ENCODE results near the gene DNLZ. TPM values are rescaled to one million over a fixed set of nuclear protein-coding genes. Genes with fewer than 3 reads are reported as not detected.

The DNLZ gene
- total and polyA plus RNA-seq, 3 experiments from 2014 or later = 40.6 to 65.6 (median 43.0) TPM

DNA sequence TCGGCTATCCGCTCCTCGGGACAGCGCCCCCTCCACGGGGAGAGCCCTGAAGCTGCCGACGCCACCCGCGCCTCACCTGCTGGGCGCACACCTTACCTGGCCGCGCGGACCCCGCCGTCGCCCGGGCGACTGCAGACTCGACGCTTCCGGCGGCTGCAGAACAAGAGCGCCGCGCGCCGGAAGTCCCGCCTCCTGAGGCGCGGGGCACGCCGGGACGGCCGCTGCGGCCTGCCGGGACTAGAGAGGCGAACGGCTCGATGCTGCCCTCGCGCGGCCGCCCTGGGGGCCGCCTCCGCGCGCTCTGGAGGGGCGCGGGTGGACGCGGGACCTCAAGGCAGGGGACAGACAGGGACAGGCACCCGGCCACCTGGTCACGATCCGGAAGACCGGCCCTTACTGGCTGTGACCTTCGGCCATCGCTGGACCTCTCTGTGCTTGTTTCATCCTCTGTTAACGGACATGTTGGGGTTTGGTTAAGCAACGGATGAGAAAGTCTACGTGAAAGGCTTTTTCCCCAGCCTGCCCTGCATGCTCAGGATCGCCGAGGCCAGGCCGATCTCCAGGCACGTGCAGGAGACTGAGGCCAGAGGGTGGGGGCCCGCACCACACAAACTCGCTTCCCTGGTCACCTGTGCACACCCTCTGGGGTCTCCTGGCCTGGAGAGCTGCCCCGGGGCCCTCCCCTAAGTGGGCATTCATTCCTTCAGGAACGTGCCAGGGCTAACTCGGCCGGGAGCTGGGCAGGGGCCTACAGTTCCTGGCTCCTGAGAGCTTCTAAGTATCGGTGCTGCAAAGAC is 36.7 kb upstream of the DNLZ start, which contains the start of gene SNAPC4:
Gene SNAPC4, minus strand, starts transcription at position 133 of the 797 bp plus-strand sequence. CDS start 1,742 bp downstream, outside the sequence.
- CTCF ChIA-PET = interaction anchor here (0.7 to 1.8 kb wide), 6 partner anchors 9 to 64 kb away, joined by 3 to 13 read pairs (median 4); partner anchors contain the start of genes DNLZ, ENTR1 and PMPCA

GRCh38 chr9:136399176-136400037 is 35.9 kb upstream of the DNLZ start:
- H3K36me3 Mint-ChIP-seq = peaks cover 0 to 42% (median 2%) of the 10 kb centered on the region in 3 donors
- Histone ChIP-seq H3K27ac (ENCODE audit: low read depth, low read length) (peak overlapping the region; percentile 54), H3K4me1 (ENCODE audit: insufficient read depth, low read length) (peaks cover 39% of the 10 kb centered on the region), H3K9me3 (ENCODE audit: low read length) (no peaks in the 10 kb centered on the region), H3K27me3 (ENCODE audit: insufficient read depth, low read length, poor library complexity, severe bottlenecking) (no peaks in the 10 kb centered on the region), H3K36me3 (ENCODE audit: insufficient read depth, low read length) (peaks cover 22% of the 10 kb centered on the region), H3K4me3 (ENCODE audit: low read length) (peak overlapping the region; percentile 80)
- ChIA-PET CTCF (interaction anchor here (0.8 kb wide), 1 partner anchor 36 kb away, joined by 3 read pairs; the partner anchor contains the start of gene DNLZ), POLR2A (no interaction called here)
- peaks cover 32 to 46% (median 33%) of the 10 kb centered on the region in 3 donors for H3K4me1 Mint-ChIP-seq
- H3K27ac Mint-ChIP-seq = peak overlapping the region in 7 of 8 donors; percentile 58 to 86 (median 81)
- no peaks in the 10 kb centered on the region for H3K9me3 Mint-ChIP-seq
- H3K27me3 Mint-ChIP-seq = no peaks in the 10 kb centered on the region
- H3K4me3 Mint-ChIP-seq = peak overlapping the region; percentile 82 to 94 (median 85)
- DNase-seq = peak in 4 of 5 donors; percentile 17 to 44 (median 32)

More for the DNA sequence above, 36.7 kb upstream of the DNLZ start, which contains the start of gene SNAPC4:
- H3K4me1 Mint-ChIP-seq = peaks cover 40 to 54% (median 41%) of the 10 kb centered on the region in 3 donors
- peak within 1 kb of the TSS; percentile 54 for H3K27ac ChIP-seq (ENCODE audit: low read depth, low read length)
- H3K27me3 ChIP-seq (ENCODE audit: insufficient read depth, low read length, poor library complexity, severe bottlenecking) = no peaks in the 10 kb centered on the region
- H3K27me3 Mint-ChIP-seq = no peaks in the 10 kb centered on the region
- H3K4me3 Mint-ChIP-seq = peak within 1 kb of the TSS; percentile 82 to 94 (median 85)
- H3K4me3 ChIP-seq (ENCODE audit: low read length) = peak within 1 kb of the TSS; percentile 80
- H3K9me3 Mint-ChIP-seq = no peaks in the 10 kb centered on the region
- H3K4me1 ChIP-seq (ENCODE audit: insufficient read depth, low read length) = peaks cover 48% of the 10 kb centered on the region
- peak; percentile 81 to 90 (median 83) for DNase-seq
- H3K36me3 ChIP-seq (ENCODE audit: insufficient read depth, low read length) = peaks cover 14% of the 10 kb centered on the region
- H3K27ac Mint-ChIP-seq = peak within 1 kb of the TSS in 7 of 8 donors; percentile 58 to 86 (median 81)
- POLR2A ChIA-PET = no interaction called here
- H3K36me3 Mint-ChIP-seq = peaks cover 0 to 40% (median 2%) of the 10 kb centered on the region in 3 donors
- no peaks in the 10 kb centered on the region for H3K9me3 ChIP-seq (ENCODE audit: low read length)

GRCh38 chr9:136398286-136398685 is 34.7 kb upstream of the DNLZ start:
- no peaks in the 10 kb centered on the region for H3K9me3 Mint-ChIP-seq
- H3K27ac ChIP-seq (ENCODE audit: low read depth, low read length) = no peak overlapping the region
- peak overlapping the region; percentile 82 to 94 (median 85) for H3K4me3 Mint-ChIP-seq
- H3K4me1 Mint-ChIP-seq = peaks cover 21 to 35% (median 22%) of the 10 kb centered on the region in 3 donors
- no peaks in the 10 kb centered on the region for H3K9me3 ChIP-seq (ENCODE audit: low read length)
- POLR2A ChIA-PET = no interaction called here
- no peaks in the 10 kb centered on the region for H3K27me3 ChIP-seq (ENCODE audit: insufficient read depth, low read length, poor library complexity, severe bottlenecking)
- no peaks in the 10 kb centered on the region for H3K27me3 Mint-ChIP-seq
- H3K27ac Mint-ChIP-seq = peak overlapping the region in 1 of 8 donors; percentile 81
- H3K36me3 ChIP-seq (ENCODE audit: insufficient read depth, low read length) = peaks cover 33% of the 10 kb centered on the region
- no peak overlapping the region for H3K4me3 ChIP-seq (ENCODE audit: low read length)
- peaks cover 0 to 47% (median 2%) of the 10 kb centered on the region in 3 donors for H3K36me3 Mint-ChIP-seq
- CTCF ChIA-PET = no interaction called here
- peaks cover 28% of the 10 kb centered on the region for H3K4me1 ChIP-seq (ENCODE audit: insufficient read depth, low read length)
- DNase-seq = no peak

DNA sequence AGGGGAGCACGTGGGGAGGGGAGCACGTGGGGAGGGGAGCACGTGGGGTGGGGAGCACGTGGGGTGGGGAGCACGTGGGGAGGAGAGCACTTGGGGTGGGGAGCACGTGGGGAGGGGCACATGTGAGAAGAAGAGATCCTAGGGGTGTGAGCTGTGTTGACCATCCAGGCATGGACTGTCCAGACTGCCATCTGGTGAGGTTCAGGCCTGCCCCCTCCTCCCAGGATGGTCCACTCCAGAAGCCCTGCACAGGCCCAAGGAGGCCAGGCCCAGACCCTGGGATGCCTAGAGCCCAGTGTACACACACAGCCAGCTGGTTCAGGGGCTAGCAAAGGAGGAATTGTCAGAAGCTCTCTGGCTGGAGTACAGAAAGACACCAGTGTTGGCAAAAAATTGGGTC is 34.1 kb upstream of the DNLZ start:
- H3K9me3 Mint-ChIP-seq = no peaks in the 10 kb centered on the region
- no peaks in the 10 kb centered on the region for H3K27me3 Mint-ChIP-seq
- peaks cover 19 to 32% (median 20%) of the 10 kb centered on the region in 3 donors for H3K4me1 Mint-ChIP-seq
- H3K4me3 Mint-ChIP-seq = peak overlapping the region in 1 of 7 donors; percentile 91
- ChIA-PET CTCF (no interaction called here), POLR2A (no interaction called here)
- Histone ChIP-seq H3K9me3 (ENCODE audit: low read length) (no peaks in the 10 kb centered on the region), H3K4me1 (ENCODE audit: insufficient read depth, low read length) (peaks cover 23% of the 10 kb centered on the region), H3K27ac (ENCODE audit: low read depth, low read length) (no peak overlapping the region), H3K4me3 (ENCODE audit: low read length) (no peak overlapping the region), H3K27me3 (ENCODE audit: insufficient read depth, low read length, poor library complexity, severe bottlenecking) (no peaks in the 10 kb centered on the region), H3K36me3 (ENCODE audit: insufficient read depth, low read length) (peaks cover 32% of the 10 kb centered on the region)
- DNase-seq = no peak
- no peak overlapping the region for H3K27ac Mint-ChIP-seq
- peaks cover 0 to 48% (median 2%) of the 10 kb centered on the region in 3 donors for H3K36me3 Mint-ChIP-seq

GRCh38 chr9:136396219-136396515 is 32.6 kb upstream of the DNLZ start:
- Histone ChIP-seq H3K4me3 (ENCODE audit: low read length) (no peak overlapping the region), H3K9me3 (ENCODE audit: low read length) (no peaks in the 10 kb centered on the region), H3K27ac (ENCODE audit: low read depth, low read length) (no peak overlapping the region), H3K27me3 (ENCODE audit: insufficient read depth, low read length, poor library complexity, severe bottlenecking) (no peaks in the 10 kb centered on the region), H3K4me1 (ENCODE audit: insufficient read depth, low read length) (peaks cover 22% of the 10 kb centered on the region), H3K36me3 (ENCODE audit: insufficient read depth, low read length) (peaks cover 25% of the 10 kb centered on the region)
- no peak for DNase-seq
- H3K27me3 Mint-ChIP-seq = no peaks in the 10 kb centered on the region
- H3K36me3 Mint-ChIP-seq = peaks cover 4 to 54% (median 9%) of the 10 kb centered on the region in 3 donors
- H3K27ac Mint-ChIP-seq = no peak overlapping the region
- peak overlapping the region in 1 of 7 donors; percentile 65 for H3K4me3 Mint-ChIP-seq
- peaks cover 13 to 21% (median 14%) of the 10 kb centered on the region in 3 donors for H3K4me1 Mint-ChIP-seq
- no peaks in the 10 kb centered on the region for H3K9me3 Mint-ChIP-seq
- CTCF ChIA-PET = interaction anchor here (0.6 kb wide), 1 partner anchor 1027 kb away, joined by 3 read pairs; the partner anchor contains the start of genes EXD3 and NOXA1
- POLR2A ChIA-PET = no interaction called here

GRCh38 chr9:136395345-136396218 is 32.0 kb upstream of the DNLZ start:
- Histone ChIP-seq H3K27ac (ENCODE audit: low read depth, low read length) (no peak overlapping the region), H3K36me3 (ENCODE audit: insufficient read depth, low read length) (peaks cover 25% of the 10 kb centered on the region), H3K9me3 (ENCODE audit: low read length) (no peaks in the 10 kb centered on the region), H3K4me3 (ENCODE audit: low read length) (no peak overlapping the region), H3K4me1 (ENCODE audit: insufficient read depth, low read length) (peaks cover 20% of the 10 kb centered on the region), H3K27me3 (ENCODE audit: insufficient read depth, low read length, poor library complexity, severe bottlenecking) (no peaks in the 10 kb centered on the region)
- Mint-ChIP-seq H3K4me1 (peaks cover 13 to 19% (median 14%) of the 10 kb centered on the region in 3 donors), H3K4me3 (no peak overlapping the region), H3K36me3 (peaks cover 6 to 57% (median 9%) of the 10 kb centered on the region in 3 donors), H3K27me3 (no peaks in the 10 kb centered on the region), H3K27ac (no peak overlapping the region), H3K9me3 (no peaks in the 10 kb centered on the region)
- CTCF ChIA-PET = interaction anchor here (0.6 kb wide), 1 partner anchor 1027 kb away, joined by 3 read pairs; the partner anchor contains the start of genes EXD3 and NOXA1
- no peak for DNase-seq
- POLR2A ChIA-PET = no interaction called here

DNA sequence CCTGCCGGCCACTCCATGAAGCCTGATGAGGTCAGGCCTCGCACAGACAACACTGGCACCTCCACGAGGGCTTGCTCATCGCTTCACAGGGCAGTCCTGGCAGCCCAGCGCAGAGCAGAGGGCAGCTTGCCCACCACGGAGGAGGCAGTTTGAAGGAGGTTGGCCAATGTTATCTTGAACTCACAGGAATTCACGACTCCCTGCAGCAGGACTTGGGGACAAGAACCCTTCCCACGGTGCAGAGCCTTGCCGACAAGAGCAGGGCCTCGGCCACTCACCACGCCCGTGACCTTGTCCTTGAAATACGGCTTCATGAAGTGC is 31.4 kb upstream of the DNLZ start:
- Mint-ChIP-seq H3K4me3 (peak overlapping the region in 1 of 7 donors; percentile 59), H3K36me3 (peaks cover 6 to 60% (median 10%) of the 10 kb centered on the region in 3 donors), H3K4me1 (peaks cover 12 to 17% (median 14%) of the 10 kb centered on the region in 3 donors), H3K27me3 (no peaks in the 10 kb centered on the region), H3K27ac (no peak overlapping the region), H3K9me3 (no peaks in the 10 kb centered on the region)
- H3K36me3 ChIP-seq (ENCODE audit: insufficient read depth, low read length) = peaks cover 25% of the 10 kb centered on the region
- H3K9me3 ChIP-seq (ENCODE audit: low read length) = no peaks in the 10 kb centered on the region
- H3K4me3 ChIP-seq (ENCODE audit: low read length) = no peak overlapping the region
- CTCF ChIA-PET = no interaction called here
- no peak for DNase-seq
- POLR2A ChIA-PET = no interaction called here
- no peaks in the 10 kb centered on the region for H3K27me3 ChIP-seq (ENCODE audit: insufficient read depth, low read length, poor library complexity, severe bottlenecking)
- peaks cover 15% of the 10 kb centered on the region for H3K4me1 ChIP-seq (ENCODE audit: insufficient read depth, low read length)
- no peak overlapping the region for H3K27ac ChIP-seq (ENCODE audit: low read depth, low read length)
